ENCODE measurements around the gene CHML. TPM values are rescaled to one million over a fixed set of nuclear protein-coding genes. Genes with fewer than 3 reads are reported as not detected.
A peak's percentile ranks its signal among the peaks of the same experiment; 100 is the strongest.

Gene CHML
- total RNA-seq, 1 experiment from 2014 or later, result 26.7 TPM

DNA sequence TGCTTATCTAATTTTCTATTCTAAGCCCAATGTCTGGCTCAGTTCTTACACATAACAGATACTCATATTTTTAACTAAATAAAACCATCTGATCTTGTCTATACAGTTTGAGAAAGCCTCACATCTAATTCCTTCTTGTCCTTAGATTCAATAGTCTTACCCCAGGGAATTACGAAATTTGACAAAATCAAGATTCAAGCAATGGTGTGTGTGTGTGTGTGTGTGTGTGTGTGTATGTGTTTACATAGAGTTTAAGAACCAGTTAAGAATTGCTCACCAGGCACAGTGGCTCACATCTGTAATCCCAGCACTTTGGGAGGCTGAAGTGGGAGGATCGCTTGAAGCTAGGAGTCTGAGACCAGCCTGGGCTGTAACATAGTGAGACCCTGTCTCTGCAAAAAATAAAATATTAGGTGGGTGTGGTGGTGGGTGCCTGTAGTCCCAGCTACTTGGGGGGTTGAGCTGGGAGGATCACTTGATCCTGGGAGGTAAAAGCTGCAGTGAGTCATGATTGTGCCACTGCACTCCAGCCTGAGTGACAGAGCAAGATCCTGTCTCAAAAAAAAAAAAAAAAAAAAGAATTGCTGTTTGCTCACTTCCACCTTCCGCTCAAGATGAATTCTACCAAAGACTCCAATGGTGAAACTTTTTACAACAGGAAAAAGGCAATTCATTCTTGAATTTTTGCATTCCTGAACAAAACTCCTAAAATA lies 18.1 kb upstream of the CHML start:
- Histone ChIP-seq H3K9me3 (replicated peaks) (no peaks in the 10 kb centered on the region), H3K27me3 (no peaks in the 10 kb centered on the region; the same call in 1 of the 2 replicates), H3K36me3 (no peaks in the 10 kb centered on the region), H3K27ac (no peak overlapping the region), H3K4me1 (no peaks in the 10 kb centered on the region), H3K4me3 (no peak overlapping the region)
- no peak for DNase-seq

DNA sequence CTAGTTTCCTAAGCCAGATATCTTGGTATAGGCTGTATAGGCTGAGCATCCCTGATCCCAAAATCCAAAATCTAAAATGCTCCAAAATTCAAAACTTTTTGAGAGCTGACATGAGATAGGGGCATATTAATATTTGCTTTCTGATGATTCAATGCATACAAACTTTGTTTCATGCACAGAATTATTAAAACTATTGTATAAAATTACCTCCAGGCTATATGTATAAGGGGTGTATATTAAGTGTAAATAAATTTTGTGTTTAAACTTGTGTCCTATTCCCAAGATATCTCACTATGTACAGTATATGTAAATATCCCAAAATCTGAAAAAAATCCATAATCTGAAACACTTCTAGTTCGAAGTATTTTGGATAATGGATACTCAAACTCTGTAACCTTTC lies 14.5 kb upstream of the CHML start:
- Histone ChIP-seq H3K9me3 (replicated peaks) (no peaks in the 10 kb centered on the region), H3K4me3 (no peak overlapping the region), H3K36me3 (no peaks in the 10 kb centered on the region), H3K27me3 (no peaks in the 10 kb centered on the region), H3K27ac (no peak overlapping the region), H3K4me1 (no peaks in the 10 kb centered on the region)
- no peak for DNase-seq

DNA sequence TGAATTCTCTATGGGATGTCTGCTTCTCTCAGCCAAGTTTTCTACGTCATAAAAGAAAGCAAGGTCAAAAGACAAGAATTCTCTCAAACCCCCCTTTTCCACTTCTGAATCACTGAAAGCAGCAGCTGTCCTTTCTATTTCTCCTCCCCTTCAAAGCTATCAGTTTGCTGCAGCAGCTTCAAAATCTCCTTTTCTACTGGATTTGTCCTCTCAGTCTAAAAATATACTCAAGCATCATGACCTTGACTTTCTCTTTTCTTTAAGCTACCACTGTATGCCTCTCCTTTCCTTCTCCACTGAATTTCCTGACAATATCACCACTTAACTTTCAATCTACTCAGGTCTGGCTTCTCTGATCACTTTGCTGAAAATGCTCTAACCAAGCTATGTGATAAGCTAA lies 13.8 kb upstream of the CHML start:
- DNase-seq, result no peak
- no peaks in the 10 kb centered on the region for H3K4me1 ChIP-seq
- H3K4me3 ChIP-seq, result no peak overlapping the region
- no peaks in the 10 kb centered on the region for H3K9me3 ChIP-seq (replicated peaks)
- H3K27me3 ChIP-seq, result no peaks in the 10 kb centered on the region
- no peak overlapping the region for H3K27ac ChIP-seq
- no peaks in the 10 kb centered on the region for H3K36me3 ChIP-seq

DNA sequence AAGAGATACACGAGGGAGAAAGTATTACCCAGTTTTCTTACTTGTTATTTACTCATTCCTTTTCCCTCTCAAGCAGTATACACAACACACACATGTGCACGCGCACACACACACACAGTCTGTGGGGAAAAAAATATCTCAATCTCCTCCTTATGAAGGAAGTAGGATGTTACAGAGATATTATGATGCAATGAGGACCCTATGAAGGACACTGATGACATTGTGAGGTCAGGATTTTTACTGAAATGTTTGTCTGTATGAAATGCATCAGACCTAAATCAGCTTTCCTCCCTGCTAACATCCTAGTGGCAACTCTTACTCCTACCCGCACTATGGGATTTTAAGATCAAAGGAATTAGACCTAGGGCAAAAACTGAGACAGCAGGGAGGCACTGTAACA lies 11.8 kb upstream of the CHML start, which contains the start of gene WDR64:
WDR64 (plus strand) TSS at position 270 of the 400 bp plus-strand sequence. CDS start 204 bp downstream, outside the sequence.
- Histone ChIP-seq H3K27me3 (no peaks in the 10 kb centered on the region), H3K36me3 (no peaks in the 10 kb centered on the region), H3K4me1 (no peaks in the 10 kb centered on the region), H3K27ac (no peak within 1 kb of the TSS), H3K4me3 (no peak within 1 kb of the TSS), H3K9me3 (replicated peaks) (no peaks in the 10 kb centered on the region)
- DNase-seq, result no peak

DNA sequence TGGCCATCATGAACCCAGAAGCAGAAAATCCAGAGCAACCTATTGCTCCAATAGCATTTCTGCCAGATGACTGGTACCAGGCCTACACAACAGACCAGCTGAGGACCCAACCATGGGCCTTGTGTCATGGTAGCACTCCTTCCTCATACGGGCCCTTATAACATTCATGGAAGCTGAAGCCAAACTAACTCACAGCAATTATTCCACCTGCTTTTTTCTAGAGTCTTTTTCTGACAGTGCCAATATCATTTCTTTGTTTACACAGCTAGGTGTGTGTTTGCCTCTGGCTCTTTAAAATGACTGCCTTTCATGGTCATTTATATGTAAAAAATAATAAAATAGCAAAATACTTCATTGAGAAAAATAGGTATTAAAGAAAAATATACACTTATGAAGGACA lies 8.0 kb upstream of the CHML start:
- no peak for DNase-seq
- H3K36me3 ChIP-seq, result no peaks in the 10 kb centered on the region
- H3K4me3 ChIP-seq, result no peak overlapping the region
- no peaks in the 10 kb centered on the region for H3K9me3 ChIP-seq (replicated peaks)
- H3K27me3 ChIP-seq, result no peaks in the 10 kb centered on the region
- H3K27ac ChIP-seq, result no peak overlapping the region
- no peaks in the 10 kb centered on the region for H3K4me1 ChIP-seq

DNA sequence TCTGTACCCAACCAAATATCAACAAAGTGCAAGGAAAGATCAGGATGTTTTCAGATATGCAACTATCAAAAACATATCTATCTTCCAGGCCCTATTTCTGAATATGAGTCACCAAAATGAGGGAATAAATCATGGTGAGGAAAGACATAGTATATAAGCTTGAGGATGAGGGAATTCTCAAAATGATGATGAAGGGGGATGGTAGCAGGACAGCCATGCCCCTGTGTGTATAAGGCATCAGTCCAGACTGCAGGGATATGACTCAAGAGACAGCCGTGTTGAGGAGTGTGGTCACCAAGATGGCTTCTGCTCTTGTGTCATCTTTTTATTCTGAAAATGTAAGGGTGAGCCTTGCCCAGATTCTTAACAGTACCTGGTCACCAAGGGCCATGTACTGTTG lies 7.5 kb upstream of the CHML start:
- no peaks in the 10 kb centered on the region for H3K4me1 ChIP-seq
- no peak for DNase-seq

DNA sequence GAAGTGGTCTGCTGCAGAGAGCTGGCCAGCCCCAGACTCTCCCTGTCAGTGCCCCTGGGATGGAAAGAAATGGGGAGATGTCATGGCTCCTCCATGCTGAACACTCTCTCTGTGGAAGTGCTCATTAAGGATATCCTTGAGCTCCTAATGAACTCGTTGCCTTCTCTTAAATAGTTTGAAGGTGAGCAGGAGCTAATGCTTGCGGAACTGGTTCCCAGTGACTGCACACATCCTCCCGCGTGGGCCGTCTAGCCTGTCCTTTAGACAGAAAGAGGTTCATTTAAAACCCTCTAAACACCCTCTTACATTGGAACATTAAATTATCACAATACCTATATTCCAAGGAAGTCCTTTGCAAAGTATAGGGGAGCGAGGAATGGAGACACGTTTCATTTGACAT lies 6.0 kb upstream of the CHML start:
- no peak overlapping the region for H3K4me3 ChIP-seq
- H3K4me1 ChIP-seq, result no peaks in the 10 kb centered on the region
- no peak for DNase-seq
- H3K9me3 ChIP-seq (replicated peaks), result no peaks in the 10 kb centered on the region
- no peak overlapping the region for H3K27ac ChIP-seq
- no peaks in the 10 kb centered on the region for H3K27me3 ChIP-seq
- H3K36me3 ChIP-seq, result no peaks in the 10 kb centered on the region

More for the DNA sequence above, 7.5 kb upstream of the CHML start:
- Histone ChIP-seq H3K4me3 (no peak overlapping the region), H3K36me3 (no peaks in the 10 kb centered on the region), H3K27me3 (no peaks in the 10 kb centered on the region), H3K9me3 (replicated peaks) (no peaks in the 10 kb centered on the region), H3K27ac (no peak overlapping the region)

DNA sequence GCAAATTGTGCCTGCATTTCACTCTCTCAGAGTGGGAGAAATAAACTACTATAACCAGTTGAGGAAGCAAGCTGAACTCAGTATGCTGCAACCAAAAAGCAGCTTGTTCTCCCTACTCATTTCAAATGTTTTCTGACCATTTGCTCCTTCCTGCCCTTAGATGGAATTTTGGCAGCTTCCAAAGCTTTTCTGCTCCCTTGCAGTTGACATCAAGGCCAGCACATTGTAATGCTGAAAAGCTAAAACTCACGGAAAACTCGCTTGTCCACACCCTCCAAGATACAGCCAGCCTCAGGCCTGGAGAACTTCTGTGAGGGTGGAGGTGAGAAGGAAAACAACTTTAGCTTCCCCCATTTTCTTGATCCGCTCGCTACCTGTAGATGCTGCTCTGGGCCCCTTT lies 5.0 kb upstream of the CHML start:
- DNase-seq, result no peak
- Histone ChIP-seq H3K36me3 (no peaks in the 10 kb centered on the region), H3K4me3 (no peak overlapping the region), H3K27me3 (no peaks in the 10 kb centered on the region), H3K9me3 (replicated peaks) (no peaks in the 10 kb centered on the region), H3K4me1 (no peaks in the 10 kb centered on the region), H3K27ac (no peak overlapping the region)

DNA sequence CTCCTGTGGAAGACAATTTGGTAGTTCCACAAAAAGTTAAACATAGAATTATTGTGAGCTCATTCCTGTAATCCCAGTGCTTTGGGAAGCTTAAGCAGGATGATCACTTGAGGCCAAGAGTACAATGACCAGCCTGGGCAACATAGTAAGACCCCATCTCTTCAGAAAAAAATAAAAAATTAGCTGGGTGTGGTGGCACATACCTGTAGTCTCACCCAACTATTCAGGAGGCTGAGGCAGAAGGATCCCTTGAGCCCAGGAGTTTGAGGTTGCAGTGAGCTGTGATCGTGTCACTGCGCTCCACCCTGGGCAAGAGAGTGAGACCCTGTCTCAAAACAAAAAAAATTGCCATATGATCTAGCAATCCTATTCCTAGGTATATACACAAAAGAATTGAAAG lies 4.1 kb upstream of the CHML start:
- Histone ChIP-seq H3K36me3 (no peaks in the 10 kb centered on the region), H3K9me3 (replicated peaks) (no peaks in the 10 kb centered on the region), H3K27ac (no peak overlapping the region), H3K27me3 (no peaks in the 10 kb centered on the region), H3K4me1 (no peaks in the 10 kb centered on the region), H3K4me3 (no peak overlapping the region)
- DNase-seq, result no peak

DNA sequence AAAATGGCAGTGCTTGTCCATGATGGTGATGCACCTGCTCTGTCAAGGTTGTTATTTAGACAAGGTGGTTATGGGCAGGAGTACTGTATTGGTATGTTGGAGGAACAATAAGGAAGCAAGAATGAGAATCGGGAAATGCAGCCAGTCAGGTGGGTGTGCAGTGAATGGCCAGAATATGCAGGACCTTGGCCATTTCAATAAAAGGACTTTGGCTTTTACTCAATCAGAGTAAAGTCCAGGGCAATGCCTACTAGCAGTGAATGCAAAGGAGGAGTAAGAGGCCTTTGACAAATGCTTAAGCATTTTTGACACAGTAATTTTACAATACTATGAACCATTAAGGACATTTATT lies 2.4 kb upstream of the CHML start:
- Histone ChIP-seq H3K4me3 (no peak overlapping the region), H3K36me3 (no peaks in the 10 kb centered on the region), H3K4me1 (no peaks in the 10 kb centered on the region), H3K27ac (no peak overlapping the region), H3K27me3 (no peaks in the 10 kb centered on the region), H3K9me3 (replicated peaks) (no peaks in the 10 kb centered on the region)
- no peak for DNase-seq

DNA sequence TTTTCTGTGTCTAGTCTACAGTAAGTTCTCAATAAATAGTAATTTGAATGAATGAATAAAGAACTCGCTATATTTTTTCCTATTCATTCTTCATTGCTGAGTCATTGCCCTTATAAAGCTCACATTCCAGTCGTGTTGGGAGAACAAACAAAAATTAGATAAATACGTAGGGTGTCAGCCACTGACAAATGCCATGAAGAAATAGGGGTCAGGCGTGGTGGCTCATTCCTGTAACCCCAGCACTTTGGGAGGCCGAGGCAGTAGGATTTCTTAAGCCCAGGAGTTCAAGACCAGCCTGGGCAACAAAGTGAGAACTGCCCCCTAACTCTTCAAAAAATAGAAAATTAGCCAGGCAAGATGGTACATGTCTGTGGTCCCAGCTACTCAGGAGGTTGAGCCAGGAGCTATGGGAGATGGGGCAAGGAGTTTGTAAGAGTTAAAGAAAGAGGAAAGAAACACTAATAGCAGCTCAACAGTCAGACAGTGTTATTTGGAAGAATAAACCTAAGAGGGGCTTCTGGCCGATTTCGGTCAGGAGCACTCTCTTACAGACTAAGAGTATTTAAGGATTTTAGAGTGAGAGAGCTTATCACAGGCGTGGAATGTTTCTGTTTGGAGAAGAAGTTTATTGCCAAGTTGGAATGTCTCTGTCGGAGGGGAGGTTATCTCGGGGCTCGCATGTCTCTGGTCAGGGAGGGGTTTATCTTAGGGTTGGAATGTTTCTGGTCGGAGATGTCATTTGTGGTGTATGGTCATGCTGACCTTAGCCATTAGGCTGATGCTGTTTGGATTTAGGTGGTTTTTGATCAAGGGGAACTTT lies 1.8 kb upstream of the CHML start:
- no peaks in the 10 kb centered on the region for H3K27me3 ChIP-seq
- H3K27ac ChIP-seq, result no peak overlapping the region
- H3K9me3 ChIP-seq (replicated peaks), result no peaks in the 10 kb centered on the region
- no peak overlapping the region for H3K4me3 ChIP-seq
- 0 out of 2 replicates have a peak, but pooled peaks cover 5% of the 10 kb centered on the region for H3K4me1 ChIP-seq
- DNase-seq, result no peak
- no peaks in the 10 kb centered on the region for H3K36me3 ChIP-seq

DNA sequence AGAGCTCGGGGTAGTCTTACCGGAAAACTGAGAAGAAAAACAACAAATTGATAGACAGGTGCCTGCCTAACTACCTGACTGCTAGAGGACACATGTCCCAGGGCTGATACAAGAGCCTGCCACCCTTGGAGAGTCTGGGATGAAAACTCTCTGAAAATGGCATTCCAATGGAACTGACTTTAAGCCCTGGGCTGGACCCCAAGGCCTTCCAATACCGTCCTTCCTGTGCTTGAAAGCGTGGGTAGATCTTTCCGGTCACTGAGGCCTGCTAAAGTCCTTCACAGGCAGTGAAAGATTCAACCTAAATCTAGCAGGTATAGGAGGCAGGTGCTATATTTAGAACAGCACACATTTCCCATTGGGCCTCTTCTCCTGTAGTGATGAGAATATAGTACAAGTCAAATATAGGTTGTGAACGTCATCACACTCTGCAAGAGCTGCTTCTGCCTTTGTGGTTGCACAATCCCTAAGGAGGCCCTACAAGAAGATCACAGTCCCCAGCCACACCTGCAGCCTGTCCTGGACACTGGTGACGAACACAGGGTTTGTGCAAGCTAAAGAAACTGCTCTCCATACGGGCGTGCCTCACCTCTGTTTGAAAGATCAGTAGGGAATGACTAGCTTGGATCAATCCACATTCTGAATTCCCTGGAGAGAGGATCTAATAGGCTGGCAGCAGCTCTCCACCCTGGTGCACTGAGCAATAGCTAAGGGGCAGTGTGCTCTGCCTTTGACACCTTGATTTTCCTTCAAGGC lies 876 bp upstream of the CHML start:
- Histone ChIP-seq H3K9me3 (replicated peaks) (no peaks in the 10 kb centered on the region), H3K36me3 (no peaks in the 10 kb centered on the region), H3K4me1 (0 out of 2 replicates have a peak, but pooled peaks cover 5% of the 10 kb centered on the region), H3K27me3 (no peaks in the 10 kb centered on the region), H3K4me3 (peak overlapping the region; percentile 97), H3K27ac (0 out of 2 replicates have a peak overlapping the region, but pooled peaks have one; percentile 24)
- DNase-seq, result no peak

DNA sequence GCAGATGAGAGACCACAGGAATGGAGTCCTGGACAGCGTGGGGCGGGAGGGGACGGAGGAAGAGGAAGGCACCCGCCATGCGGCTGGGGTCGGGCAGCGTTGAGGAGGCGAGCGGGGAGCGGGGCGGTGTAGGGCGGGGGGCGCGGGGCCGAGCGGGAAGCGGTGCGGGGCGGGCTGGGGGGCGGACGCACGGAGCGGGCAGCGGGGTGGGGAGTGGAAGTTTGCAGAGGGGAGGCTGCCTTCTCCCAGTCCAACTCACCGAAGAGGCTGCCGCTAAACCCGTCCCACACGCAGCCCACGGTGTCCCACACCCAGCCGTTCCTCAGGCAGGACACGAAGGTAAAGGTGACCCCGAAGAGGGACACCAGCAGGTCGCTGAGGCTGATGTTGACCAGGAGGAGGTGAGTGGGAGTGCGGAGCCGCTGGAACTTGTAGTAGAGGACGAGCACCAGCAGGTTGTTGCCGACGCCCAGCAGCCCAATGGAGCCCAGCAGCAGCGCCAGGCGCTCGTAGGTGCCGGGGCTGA lies 483 bp downstream of the CHML start:
- no peaks in the 10 kb centered on the region for H3K27me3 ChIP-seq
- H3K9me3 ChIP-seq (replicated peaks), result no peaks in the 10 kb centered on the region
- peak; percentile 53 to 59 for DNase-seq
- H3K36me3 ChIP-seq, result peaks cover 2% of the 10 kb centered on the region; the same call in 1 of the 2 replicates
- H3K27ac ChIP-seq, result peak overlapping the region; percentile 61; the same call in 1 of the 2 replicates
- peak overlapping the region; percentile 97 for H3K4me3 ChIP-seq
- H3K4me1 ChIP-seq, result 0 out of 2 replicates have a peak, but pooled peaks cover 5% of the 10 kb centered on the region

DNA sequence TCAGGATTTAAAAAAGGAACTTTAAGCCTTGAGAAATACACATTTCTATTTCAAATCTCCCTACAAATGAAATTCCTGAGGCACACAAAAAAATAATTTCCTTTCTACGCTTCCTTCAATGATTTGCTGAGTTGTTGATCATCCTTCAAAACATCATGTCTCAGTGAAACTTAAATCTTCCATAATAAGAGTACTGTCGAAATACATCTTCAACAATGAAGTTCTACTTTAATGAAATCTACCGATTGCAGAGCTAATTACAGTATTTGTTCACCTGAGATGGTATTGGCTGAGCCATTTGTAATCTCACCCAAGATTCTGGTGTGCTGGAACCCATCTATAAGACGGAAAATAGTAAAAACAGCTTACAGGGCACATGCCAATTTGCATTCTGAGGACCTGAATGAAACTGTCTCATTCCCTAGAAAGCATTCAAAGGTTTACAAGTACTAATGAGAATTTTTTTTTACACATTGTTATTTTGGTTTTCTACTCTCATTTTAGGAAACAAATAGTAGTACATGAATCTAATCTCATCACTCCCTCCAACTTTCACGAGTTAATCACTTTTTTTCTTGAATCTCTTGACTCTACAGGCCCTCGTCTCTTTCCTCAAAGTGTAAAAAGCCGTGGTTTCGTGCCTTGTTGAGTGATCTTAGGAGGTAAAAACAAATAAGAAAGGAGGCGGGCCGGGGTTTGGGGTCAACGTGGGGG lies 1.1 kb downstream of the CHML start:
- H3K4me3 ChIP-seq, result peak overlapping the region; percentile 97
- H3K27ac ChIP-seq, result peak overlapping the region; percentile 40; the same call in 1 of the 2 replicates
- peaks cover 2% of the 10 kb centered on the region; the same call in 1 of the 2 replicates for H3K36me3 ChIP-seq
- H3K27me3 ChIP-seq, result no peaks in the 10 kb centered on the region
- 0 out of 2 replicates have a peak, but pooled peaks cover 5% of the 10 kb centered on the region for H3K4me1 ChIP-seq
- DNase-seq, result no peak
- no peaks in the 10 kb centered on the region for H3K9me3 ChIP-seq (replicated peaks)

All from SJCRH30 (cell line).